HK-2 (cell line): ENCODE measurements around the gene DENND6B.

Source experiments
- DNase-seq: peaks from one replicate; pipeline ENCODE4 v3.0.0-alpha.2; 2018; ENCODE audit not compliant: unreplicated experiment

DENND6B gene

DNA sequence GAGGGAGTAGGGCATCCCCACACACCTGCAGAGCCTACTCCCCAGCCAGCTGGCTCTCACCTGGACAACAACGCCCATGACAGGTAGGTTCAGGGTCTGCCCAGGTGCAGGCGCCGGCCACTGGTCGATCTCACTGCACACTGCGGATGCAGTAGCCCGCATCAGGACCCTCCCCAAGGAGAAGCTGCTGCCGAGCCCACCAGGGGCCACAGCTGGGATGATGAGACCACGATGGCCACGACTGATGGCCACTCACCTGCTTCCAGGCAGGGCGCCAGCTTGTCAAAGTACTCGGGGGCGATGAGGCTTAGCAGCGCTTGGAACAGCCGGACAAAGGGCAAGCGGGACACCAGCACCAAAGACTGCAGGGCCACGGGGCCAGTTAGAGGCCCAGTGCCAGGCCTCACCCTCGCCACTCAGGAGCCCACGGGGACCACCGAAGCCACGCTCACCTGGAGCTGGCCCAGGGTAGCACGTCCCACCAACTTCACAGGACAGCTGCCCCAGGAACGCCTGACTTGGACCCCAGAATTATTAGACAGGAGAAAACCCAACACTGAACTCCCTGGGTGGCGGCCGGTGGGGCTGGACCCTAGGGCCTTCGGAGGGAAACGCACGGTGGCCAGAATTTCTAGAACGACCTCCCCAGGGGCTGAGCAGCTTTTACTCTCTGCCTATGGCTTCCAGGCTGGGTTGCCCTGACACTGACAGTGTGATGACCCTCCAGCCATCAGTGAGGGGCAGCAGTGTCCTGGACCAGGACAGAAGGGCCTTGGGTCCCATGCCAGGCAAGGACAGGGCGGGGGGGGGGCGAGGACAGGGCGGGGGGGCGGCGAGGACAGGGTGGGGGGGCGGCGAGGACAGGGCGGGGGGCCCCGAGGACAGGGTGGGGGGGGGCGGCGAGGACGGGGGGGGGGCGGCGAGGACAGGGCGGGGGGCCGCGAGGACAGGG is 10.4 kb downstream of the DENND6B start:
- DNase-seq: no peak

DNA sequence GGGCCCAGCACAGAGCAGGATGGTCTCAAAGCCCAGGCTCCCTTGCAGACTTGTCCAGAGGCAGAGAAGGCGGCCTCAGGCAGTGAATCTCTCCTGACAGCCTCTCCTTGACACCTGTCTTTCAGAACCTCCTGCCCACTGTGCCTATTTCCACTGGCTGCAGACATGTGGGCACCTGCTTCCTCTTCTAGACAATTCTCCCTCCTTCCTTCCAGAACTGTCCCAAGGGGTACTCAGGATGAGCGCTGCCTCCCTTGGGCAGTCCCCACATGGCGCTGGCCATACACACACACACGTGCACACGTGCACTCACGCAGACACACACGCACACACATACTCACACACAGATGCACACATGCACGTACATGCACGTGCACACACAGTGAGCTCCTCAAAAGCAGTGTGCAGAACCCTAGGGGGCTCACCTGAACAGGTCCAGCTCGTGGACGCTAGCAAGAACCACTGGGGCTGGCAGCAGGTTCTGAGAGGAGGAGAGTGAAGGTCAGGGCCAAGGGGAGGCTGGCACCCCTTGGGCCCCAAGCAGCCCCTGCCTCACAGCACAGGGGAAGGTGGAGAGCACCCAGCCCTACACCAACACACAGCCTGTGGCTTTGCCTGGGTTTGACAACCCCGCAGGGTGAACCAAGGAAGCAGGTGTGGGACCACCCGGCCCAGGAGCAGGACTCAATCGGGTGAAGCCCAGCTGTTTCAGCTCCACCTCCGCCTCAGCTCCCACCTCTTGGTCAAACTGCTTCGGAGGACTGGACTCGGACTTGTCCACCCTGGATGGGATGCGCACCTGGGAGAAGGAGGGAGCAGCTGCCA is 11.3 kb downstream of the DENND6B start:
- DNase-seq: no peak

DNA sequence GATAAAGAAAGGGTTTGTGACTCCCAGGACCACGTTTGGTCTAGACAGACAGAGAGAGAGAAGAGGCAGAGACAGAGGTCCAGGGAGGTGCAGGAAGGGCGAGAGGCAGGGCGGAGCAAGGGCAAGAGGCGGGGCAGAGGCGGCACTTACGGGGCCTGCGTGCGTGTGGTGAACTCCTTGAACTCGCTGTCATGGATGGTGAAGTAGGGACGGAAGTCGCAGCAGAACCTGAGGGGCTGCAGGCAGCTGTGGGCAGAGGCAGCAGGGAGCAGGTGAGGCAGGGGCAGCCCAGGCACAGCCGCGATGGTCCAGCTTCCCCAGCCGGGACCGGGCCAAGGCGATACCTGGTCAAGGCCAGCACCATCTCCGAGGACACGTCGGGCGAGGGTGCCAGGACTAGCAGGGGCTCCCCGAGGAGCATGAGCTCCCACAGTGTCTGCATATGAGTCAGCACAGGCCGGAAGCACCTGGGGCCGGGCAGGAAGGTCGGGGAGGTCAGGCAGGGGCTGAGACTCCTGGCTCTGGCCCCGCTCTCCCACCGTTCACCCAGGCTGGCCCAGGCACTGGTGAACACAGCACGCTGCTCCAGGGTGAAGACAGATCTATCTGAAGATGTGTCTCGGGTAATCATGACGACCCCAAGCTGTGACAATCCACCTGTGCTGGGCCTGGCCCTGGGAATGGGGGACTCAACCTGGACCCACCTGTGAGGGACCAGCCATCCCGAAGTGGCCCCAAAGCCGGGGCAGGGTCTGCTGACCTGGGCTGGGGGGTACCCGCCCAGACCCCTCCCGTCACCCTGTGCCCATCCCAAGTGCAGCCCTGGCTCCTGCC is 12.1 kb downstream of the DENND6B start:
- no peak for DNase-seq

DNA sequence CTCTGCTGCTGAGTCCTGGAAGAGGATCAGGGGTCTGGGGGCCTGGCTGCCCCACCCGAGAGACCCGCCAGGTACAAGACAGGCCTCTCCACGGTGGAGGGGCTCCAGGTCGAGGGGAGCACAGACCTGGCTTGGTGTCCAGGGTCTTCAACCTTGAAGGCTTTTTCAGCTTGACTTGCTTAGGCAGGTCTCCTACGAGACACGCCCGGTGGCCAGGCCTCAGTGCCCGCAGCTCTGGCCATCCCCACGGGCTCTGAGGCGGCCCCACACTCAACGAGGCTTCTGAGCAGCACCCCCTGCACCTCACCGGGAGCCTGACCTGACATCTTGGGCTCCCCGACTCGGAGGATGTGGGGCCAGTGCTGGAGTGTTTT is 12.7 kb downstream of the DENND6B start:
- DNase-seq: no peak

DNA sequence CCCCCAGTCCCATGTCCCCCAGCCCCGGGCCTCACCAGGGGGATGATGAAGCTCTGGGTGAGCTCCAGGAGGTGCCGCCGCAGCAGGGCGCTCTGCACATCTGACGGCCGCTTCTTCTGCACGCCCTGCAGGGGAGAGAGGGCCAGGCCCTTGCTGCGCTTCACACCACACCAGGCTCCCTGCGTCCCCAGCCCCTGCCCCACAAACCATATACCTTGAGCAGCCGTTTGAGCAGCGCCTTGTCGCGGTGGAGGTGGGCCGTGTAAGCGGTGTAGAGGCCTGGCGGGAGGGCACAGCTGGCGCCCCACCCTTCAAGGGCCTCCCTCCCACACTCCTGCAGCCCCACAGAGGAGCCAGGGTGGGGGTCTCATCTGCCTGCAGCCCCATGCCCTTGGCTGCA is 13.2 kb downstream of the DENND6B start:
- no peak for DNase-seq

DNA sequence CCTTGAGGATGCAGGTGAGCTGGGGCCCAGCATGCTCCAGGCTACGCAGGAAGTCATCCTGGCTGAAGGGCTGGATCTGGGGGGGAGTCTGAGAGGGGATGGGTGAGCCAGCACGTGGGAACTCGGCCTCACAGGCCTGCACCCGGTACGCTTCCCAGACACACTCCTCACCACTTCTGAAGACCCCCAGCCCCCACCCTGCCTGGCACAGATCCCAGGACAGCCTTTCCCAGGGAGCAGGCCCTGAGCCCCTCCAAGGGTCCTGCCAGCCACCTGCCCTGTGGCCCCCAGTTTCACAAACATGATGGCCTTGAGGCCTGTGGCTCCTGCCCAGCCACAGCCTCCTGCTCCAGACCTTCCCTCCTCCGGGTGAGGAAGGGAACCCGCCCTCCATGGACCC is 13.8 kb downstream of the DENND6B start:
- DNase-seq: no peak

DNA sequence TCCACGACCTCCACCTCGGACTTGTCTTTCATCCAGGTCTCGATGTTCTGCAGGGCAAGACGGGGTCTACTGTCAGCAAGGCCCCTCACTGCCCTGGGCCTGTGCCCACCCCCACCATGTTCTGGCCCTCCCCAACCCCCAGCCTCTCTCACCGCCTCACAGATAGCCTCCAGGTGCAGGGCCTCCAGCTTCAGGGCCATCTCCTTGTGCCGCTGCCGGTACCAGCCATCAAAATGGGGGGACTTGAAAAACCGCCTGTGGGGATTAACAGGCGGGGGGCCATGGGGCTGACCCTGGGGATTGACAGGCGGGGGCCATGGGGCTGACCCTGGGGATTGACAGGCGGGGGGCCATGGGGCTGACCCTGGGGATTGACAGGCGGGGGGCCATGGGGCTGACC is 14.4 kb downstream of the DENND6B start:
- DNase-seq: no peak

DNA sequence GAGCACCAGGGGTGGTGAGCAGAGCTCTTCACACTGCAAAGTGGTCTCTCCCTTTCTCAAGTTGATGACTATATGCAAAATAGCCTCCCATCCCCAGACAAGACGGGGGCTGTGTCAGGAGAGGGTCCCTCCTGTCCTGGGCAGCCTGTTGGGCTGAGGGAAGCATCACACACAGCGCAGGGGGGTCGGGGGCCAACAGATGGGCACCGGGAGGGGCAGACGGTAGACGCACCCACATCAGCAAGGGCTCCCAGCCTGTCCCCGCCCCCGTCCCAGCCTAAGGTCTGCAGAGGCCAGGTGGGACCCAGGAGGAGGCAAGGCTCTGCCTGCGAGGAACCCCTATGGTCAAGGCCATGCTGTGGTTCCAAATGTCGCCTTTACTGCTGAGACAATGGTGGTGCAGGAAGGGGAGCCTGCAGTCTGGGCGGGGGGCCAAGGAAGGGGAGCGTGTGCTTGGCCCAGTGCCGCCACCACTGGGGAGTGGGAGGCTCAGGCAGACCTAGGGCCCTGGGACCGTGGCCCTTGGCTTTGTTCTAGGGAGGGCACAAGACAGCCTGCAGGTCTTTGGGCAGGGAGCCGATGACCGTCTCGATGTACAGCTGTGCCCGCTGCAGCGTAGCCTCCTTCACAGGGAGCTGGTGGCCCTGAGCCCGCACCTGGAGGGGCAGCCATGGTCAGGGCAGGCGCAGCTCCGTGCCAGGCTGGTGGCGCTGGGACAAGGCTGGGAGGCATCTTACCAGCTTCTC is 15.0 kb downstream of the DENND6B start:
- DNase-seq: no peak

DNA sequence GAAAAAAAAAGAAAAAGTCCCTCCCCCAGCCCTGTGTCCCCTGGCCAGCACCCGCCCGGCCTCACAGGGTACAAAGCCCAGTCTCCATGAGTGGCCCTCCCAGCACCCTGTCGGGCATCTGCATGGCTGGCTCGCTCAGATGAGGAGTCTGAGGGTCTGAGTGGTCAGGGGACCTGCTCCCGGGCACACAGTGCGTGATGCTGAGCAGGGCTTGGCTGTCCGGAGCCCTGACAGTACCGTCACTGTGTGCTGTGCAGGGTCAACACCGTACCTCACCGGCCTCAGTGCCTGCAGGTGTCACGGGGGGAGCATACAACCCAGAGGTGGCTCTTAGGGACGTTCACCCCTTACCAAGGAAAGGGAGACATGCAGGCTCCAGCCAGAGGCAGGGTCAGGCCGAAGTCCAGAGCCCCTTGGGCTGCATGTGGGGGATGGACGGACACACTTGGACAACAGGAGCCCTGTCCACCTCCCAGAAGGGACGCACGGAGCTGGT is 15.8 kb downstream of the DENND6B start:
- no peak for DNase-seq

DNA sequence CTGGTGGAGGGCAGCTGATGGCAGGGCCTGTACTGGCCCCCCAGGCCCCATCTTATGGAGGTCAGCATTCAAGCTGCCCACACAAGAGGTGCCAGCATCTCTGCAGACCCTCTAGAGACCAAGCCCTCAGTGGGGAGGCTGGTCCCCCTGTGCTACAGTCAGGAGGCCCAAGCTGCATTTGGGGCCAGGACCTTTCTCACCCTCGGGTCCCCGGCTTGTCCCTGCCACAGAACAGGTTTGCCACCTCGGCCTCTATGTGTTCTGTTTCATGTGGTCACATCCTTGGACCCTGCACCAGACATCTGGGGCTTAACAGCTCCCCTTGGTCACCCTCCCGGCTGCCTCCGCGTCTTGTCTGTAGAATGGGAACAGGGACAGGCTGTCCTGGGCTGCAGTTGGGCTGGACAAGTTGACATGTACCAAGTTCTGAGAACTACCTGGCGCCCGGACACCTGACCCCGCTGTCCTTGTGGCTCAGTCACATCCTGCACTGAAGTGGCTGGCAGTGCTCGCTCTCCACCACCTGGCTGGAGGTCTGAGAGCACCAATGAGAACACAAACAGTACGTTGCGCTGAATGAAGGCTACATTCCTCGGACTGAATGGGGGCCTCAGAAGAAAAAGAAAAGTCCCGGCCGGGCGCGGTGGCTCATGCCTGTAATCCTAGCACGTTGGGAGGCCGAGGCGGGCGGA is 16.6 kb downstream of the DENND6B start:
- DNase-seq: no peak

DNA sequence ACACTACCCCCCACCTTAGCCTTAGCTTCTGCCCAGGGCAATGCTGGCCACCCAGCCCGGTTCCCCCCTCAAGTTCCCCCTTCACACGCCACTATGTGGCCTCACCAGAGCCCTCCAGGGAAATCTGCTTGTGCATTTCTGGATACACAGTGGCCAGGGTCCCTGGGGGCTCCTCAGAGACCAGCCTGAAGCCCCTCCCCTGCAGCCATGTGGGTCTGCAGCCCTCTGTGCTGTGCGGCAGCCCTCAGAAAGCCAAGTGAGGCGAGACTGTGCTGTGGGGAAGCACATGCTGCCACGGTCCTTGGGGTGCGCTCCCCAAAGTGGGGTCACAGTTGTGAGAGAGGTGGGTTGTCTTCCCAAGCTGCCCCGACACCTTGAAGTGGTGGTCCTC is 17.2 kb downstream of the DENND6B start:
- no peak for DNase-seq

DNA sequence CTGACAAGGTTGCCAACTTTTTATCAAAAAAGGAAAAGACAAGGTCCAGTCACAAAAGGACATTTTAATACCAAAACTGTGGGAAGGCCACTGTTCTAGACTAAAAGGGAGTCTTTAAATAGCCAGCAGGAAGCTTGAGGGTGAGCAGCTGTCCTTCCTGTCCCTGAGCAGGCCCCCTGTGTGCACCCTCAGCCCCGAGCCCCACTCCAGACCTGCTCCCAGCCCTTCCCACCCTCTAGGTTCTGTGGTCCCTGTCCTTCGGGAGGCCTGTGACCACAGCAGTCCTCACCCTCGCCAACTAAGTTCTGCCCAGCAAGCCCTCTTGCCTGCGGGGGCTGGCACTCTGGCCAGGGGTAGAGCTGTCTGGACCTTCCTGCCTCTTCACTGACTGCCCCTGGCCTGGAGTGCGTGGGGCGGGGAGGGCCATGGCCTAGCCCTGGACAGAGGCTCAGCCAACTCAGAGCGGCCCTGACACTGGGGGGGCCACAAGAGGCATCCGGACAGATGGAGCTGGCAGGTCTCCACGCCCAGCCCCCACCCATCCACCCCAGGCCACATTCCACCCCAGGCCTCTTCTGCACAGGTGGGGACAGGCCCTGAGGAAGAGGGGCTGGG is 17.7 kb downstream of the DENND6B start:
- no peak for DNase-seq

DNA sequence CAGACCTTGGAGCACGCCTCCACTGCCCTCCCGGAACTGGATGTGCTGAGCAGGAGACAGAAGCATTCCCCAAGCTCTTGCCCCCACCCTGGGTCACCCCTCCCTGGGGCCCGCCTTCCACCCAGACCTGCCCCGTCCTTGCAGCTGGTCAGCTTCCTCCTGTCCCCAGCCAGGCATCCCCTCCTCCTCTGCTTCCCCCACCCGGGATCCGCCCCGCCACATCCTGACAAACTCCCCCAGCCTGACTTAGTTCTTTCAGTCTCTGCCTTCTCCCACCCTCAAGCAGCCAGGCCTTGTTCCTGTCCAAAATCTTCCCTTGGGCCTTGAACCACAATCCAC is 18.2 kb downstream of the DENND6B start:
- peak; percentile 71 for DNase-seq

DNA sequence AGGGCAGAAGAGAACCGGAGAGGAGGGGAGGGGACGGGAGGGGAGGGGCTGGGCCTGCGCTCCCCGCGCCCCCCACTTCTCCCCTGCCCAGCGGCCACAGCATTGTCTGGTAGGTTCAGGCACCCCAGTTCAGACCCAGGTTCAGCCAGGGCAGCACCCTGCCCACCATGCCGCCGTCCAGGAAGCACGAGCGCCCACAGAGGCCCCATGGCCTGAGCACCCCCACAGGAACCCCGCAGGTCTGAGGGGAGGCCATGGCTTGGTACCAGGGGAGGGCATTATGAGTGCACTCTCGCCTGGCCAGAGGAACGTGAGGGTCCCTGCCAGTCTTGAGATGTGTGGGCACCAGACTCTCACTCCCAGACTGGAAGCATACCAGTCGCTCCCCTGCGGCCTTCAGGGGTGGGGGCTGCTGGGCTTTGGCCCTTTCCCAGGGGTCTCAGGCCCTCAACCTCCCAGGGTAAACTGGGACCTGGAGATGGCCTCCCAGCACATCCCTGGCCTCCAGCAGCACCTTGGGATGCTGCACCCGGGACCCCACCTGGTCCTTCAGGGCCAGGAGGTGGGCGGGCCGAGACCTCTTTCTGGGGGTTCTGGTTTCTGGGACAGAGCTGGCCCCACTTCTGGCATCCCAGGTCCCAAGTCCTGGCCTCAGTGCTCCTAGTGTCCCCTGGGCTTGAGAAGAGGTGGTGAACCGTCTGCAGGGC is 18.8 kb downstream of the DENND6B start:
- DNase-seq: no peak

DNA sequence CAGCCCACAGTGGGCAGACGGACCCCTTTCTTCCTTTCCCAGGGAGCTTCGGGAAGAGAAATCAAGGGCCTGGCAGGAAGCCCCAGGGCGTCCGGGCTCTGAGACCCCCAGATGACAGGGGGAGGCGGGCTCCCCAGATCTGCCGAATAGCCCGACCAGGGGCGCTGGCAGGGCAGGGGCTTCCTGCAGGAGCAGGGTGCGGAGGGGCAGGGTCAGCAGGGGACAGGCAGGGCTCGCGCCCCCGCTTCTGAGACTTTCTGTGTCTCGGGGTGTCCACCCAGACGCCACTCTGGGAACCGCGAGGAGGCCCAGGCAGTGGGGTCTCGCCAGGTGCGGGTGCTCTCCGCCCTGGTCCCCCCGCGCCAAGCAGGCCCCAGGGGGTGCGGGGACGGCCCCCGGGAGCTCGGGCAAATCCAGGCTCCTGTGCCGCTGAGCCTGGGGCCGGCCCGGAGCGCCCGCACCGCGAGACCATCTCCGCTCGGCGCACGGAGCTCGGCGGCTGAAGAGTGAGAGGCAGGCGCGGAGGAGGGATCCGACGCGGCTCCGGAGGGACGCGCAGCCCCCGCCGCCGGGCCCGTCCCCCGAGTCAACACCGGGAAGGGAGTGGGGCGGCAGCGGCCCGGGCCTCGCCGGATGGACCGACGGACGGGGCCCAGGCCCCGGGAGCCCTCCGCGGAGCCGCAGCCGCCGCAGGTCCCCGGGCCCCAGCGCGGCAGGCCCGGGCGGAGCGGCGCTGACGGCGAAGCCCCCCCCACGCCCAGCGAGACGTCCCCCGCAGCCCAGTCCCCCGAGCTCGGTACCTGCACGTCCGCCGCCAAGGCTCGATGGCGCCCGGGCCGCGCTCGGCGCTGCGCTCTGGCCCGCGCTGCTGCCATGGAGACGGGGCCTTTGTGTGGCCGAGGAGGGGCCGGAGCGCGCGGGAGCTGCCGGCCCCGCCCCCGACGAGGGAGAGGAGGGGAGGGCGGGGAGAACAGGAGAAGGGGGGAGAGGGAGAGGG is 19.8 kb downstream of the DENND6B start, which contains the start of gene PLXNB2:
TSS of gene PLXNB2 (minus strand) at position 894 of the 997 bp plus-strand sequence. CDS start 17,062 bp downstream, outside the sequence.
- peak; percentile 57 for DNase-seq

DNA sequence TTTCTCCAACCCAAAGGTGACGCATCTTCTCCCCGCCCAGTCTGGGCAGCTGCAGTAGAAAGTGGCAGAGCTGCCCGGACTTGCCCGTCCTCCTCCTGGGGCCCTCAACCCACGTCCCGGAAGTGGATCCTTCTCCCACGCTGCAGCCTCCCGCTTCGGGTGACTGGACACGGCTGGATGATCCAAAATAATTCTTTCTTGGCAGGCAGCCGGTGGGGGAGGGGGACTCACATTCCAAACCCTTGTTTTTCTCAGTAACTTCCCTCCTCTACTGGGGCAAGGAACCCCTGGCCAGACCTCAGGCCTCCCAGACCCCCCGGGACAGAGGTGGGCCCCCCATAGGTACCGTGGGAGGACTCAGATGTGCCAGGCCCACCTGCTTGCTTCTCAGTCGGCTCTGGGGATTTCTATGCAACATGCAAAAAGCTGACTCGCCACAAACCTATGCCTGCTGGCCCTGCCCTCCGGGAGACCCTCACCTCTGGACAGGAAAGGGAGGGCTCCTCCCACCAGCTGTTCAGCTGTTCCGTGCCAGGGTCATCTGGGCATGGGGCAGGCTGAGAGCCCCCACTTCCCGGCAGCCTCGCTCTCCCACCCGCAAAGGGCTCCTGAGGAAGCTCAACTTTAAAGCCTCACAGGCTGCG is 20.8 kb downstream of the DENND6B start:
- DNase-seq: peak; percentile 95

DNA sequence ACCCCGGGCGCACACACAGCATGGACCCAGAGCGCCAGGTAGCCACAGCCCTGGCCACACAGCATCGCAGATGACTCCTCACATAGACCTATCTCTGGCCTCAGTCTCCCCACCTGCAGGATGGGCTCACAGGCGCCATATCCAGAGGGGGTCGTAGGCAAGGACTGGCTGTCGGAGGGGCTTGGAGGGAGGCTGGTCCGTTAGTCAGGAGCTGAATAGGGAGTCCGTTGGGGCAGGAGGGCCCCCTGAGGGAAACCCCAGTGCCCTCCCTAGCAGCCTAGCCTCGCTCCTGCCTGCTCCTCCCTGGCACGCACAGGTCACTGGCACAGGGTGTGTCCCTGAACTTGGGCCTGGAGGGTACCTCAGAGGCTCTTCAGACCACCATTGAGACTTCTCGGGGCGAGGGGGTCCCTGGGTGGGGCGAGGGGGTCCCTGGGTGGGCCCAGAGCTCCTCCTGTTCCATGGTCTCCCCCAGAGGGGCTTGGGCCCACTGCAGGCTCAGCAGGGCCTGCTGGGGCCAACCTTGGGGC is 21.4 kb downstream of the DENND6B start:
- no peak for DNase-seq
